Type B pancreatic cell (in vitro differentiated cells): ENCODE data around the gene NDUFB1. TPM values are rescaled to one million over a fixed set of nuclear protein-coding genes. Genes with fewer than 3 reads are reported as not detected.

Experiments
- DNase-seq: peaks from one replicate; pipeline ENCODE4 v3.0.0; 2021; ENCODE audit warnings: mixed read lengths; ENCODE audit not compliant: unreplicated experiment; ENCODE audit errors: extremely low spot score
- H3K27ac Mint-ChIP-seq: 2 replicates; pipeline ENCODE4 v1.8.0; 2021; ENCODE audit warnings: mild to moderate bottlenecking, mixed read lengths
- H3K27me3 Mint-ChIP-seq: 2 replicates; pipeline ENCODE4 v1.8.0; 2021; ENCODE audit warnings: mixed read lengths
- H3K36me3 Mint-ChIP-seq: 2 replicates; pipeline ENCODE4 v1.8.0; 2021; ENCODE audit warnings: mixed read lengths
- H3K4me1 Mint-ChIP-seq: one replicate; pipeline ENCODE4 v1.8.0; 2021; ENCODE audit warnings: mixed read lengths; ENCODE audit not compliant: unreplicated experiment
- H3K4me3 Mint-ChIP-seq: 2 replicates; pipeline ENCODE4 v1.8.0; 2021; ENCODE audit warnings: mild to moderate bottlenecking, mixed read lengths
- H3K9me3 Mint-ChIP-seq: 2 replicates; pipeline ENCODE4 v1.8.0; 2021; ENCODE audit warnings: mixed read lengths
- total RNA-seq: library from RNA; stranded (reverse); gene quantifications from 2 replicates; pipeline ENCODE4 v1.2.1, GENCODE V29; 2021; ENCODE audit warnings: low replicate concordance
- TF ChIP-seq, protein P1 (sequence below): fragments of 200-600 bp; sonication (generic); conservative IDR thresholded peaks from 2 replicates; pipeline ENCODE4 v1.5.0; 2021; ENCODE audit warnings: antibody characterized with exemption, mild to moderate bottlenecking

Gene NDUFB1
- total RNA-seq, 1 donor from 2014 or later = 129 TPM

DNA sequence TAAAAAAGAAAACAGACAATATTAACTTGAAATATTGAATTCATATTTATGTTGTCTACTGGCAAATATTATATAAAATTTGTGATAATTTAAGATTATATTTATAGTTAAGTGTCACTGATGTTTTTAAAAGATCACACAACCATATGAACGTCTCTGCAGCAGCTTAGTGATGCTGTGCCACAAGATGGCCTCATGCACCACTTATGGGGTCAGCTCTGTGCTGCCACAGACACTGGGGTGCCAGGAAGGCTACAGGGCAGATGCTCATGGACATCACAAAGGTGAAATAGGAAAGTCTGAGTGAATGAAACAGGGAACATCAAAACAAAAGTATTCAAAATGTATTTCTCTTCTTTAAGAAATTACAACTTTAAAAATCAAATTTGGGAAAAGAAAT lies 28.2 kb downstream of the NDUFB1 start:
- H3K27ac Mint-ChIP-seq = no peak overlapping the region
- no peaks in the 10 kb centered on the region for H3K9me3 Mint-ChIP-seq
- peaks cover 25% of the 10 kb centered on the region for H3K36me3 Mint-ChIP-seq
- TF ChIP-seq, protein P1, sequence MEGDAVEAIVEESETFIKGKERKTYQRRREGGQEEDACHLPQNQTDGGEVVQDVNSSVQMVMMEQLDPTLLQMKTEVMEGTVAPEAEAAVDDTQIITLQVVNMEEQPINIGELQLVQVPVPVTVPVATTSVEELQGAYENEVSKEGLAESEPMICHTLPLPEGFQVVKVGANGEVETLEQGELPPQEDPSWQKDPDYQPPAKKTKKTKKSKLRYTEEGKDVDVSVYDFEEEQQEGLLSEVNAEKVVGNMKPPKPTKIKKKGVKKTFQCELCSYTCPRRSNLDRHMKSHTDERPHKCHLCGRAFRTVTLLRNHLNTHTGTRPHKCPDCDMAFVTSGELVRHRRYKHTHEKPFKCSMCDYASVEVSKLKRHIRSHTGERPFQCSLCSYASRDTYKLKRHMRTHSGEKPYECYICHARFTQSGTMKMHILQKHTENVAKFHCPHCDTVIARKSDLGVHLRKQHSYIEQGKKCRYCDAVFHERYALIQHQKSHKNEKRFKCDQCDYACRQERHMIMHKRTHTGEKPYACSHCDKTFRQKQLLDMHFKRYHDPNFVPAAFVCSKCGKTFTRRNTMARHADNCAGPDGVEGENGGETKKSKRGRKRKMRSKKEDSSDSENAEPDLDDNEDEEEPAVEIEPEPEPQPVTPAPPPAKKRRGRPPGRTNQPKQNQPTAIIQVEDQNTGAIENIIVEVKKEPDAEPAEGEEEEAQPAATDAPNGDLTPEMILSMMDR = peak; percentile 49
- no peak overlapping the region for H3K4me3 Mint-ChIP-seq
- no peaks in the 10 kb centered on the region for H3K4me1 Mint-ChIP-seq
- no peak for DNase-seq
- no peaks in the 10 kb centered on the region for H3K27me3 Mint-ChIP-seq

DNA sequence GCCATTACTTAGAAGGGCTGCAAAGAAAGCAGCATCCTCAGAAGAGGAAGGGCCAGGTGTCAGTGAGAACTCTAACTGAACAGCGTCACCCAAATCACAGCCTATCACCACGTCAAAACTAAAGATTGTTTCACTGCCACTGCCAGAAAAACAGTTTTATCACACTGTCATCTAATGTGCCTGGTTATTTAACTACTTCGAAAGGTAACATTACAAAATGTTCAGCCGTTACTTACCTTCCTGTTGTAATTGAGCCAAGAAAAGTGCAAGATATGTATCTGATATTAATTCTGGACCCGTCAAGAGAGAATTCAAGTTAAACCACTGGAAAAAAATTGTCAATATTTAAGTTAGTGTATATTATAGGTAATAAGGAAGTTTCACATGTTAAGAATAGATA lies 33.0 kb downstream of the NDUFB1 start:
- DNase-seq = no peak
- H3K4me1 Mint-ChIP-seq = no peaks in the 10 kb centered on the region
- H3K4me3 Mint-ChIP-seq = no peak overlapping the region
- H3K27me3 Mint-ChIP-seq = no peaks in the 10 kb centered on the region
- peaks cover 33% of the 10 kb centered on the region for H3K36me3 Mint-ChIP-seq
- TF ChIP-seq, protein P1 = no peak
- no peaks in the 10 kb centered on the region for H3K9me3 Mint-ChIP-seq
- H3K27ac Mint-ChIP-seq = no peak overlapping the region

DNA sequence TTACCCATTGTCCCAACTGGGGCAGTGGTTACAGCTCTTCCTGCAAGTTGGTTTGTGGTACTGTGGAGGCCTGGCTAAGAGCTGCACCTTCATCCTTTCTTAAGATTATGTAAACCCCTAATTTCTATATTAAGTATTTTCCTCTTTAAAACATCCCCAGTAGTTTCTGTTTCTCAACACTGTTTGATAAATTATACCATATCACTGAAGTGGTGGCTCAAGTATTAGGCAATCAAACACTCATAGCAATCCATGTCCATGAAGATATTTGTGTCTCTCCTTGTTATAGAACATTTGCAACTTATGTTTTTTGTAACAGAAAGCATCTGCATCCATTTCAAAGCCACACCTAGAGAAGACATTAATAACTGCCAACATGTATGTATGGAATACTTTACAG lies 47.0 kb downstream of the NDUFB1 start:
- no peak overlapping the region for H3K27ac Mint-ChIP-seq
- TF ChIP-seq, protein P1 = no peak
- peaks cover 16% of the 10 kb centered on the region for H3K36me3 Mint-ChIP-seq
- no peaks in the 10 kb centered on the region for H3K4me1 Mint-ChIP-seq
- H3K4me3 Mint-ChIP-seq = no peak overlapping the region
- H3K27me3 Mint-ChIP-seq = no peaks in the 10 kb centered on the region
- DNase-seq = no peak
- no peaks in the 10 kb centered on the region for H3K9me3 Mint-ChIP-seq

Other genes starting within 250 kb of the NDUFB1 start
- gene FBLN5, start 174.0 kb downstream of the NDUFB1 start, total RNA-seq = 1.9 and 14.1 TPM in 2 replicates
- gene TRIP11, start 81.6 kb downstream of the NDUFB1 start, total RNA-seq = 61.8 and 72.5 TPM in 2 replicates
- gene ATXN3, start 15.1 kb downstream of the NDUFB1 start, total RNA-seq = 30.1 and 30.5 TPM in 2 replicates
- gene CPSF2, start 263 bp upstream of the NDUFB1 start, total RNA-seq = 67.8 and 81.2 TPM in 2 replicates
- 0.57 and 0.82 TPM in 2 replicates for gene SLC24A4, start 201.5 kb upstream of the NDUFB1 start, total RNA-seq